Glomerular visceral epithelial cell (primary cell): ENCODE data around the gene VPS41.

ENCODE experiments used
- DNase-seq: peaks from one replicate; pipeline ENCODE4 v3.0.0-alpha.2; 2016; ENCODE audit errors: extremely low spot score

The VPS41 gene

DNA sequence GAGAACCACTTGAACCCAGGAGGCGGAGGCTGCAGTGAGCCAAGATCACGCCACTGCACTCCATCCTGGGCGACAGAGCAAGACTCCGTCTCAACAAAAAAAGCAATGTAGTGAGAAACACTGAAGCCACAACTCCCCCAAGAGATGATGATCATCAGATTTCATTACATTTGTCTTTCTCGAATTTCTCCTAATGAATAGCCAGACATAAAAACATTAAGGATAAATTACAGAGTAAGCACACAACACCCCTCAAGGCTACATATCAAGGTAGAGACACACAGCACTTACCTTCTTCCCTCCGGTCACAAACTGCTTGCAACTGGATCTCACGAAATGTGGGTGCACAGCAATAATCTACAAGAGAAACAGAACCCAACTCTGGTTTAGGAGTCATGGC lies 91.5 kb downstream of the VPS41 start:
- no peak for DNase-seq

GRCh38 chr7:38813768-38814167 lies 95.2 kb downstream of the VPS41 start:
- DNase-seq, result no peak

DNA sequence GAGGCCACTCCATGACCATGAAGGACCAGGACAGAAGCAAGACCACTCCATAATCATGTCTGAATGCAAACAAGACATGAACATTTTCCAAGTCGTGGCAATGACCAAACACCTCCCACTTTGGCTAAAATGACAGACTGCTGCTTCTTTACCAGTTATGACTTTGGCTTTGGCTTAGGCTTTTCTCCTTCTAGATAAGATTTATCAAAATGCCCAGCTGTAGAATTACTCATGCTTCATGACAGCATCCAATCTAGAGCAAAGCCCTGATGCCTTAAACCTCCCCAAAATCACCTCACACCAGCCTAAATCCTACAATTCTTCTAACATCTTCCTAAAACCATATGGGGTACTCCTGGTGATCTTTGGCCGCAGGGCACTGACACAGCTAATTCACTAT lies 102.1 kb downstream of the VPS41 start:
- DNase-seq, result no peak

- no peak for DNase-seq
Measured at GRCh38 chr7:38801786-38802185, 107.2 kb downstream of the VPS41 start.

- DNase-seq, result no peak
Measured at GRCh38 chr7:38798552-38799267, 110.3 kb downstream of the VPS41 start.

DNA sequence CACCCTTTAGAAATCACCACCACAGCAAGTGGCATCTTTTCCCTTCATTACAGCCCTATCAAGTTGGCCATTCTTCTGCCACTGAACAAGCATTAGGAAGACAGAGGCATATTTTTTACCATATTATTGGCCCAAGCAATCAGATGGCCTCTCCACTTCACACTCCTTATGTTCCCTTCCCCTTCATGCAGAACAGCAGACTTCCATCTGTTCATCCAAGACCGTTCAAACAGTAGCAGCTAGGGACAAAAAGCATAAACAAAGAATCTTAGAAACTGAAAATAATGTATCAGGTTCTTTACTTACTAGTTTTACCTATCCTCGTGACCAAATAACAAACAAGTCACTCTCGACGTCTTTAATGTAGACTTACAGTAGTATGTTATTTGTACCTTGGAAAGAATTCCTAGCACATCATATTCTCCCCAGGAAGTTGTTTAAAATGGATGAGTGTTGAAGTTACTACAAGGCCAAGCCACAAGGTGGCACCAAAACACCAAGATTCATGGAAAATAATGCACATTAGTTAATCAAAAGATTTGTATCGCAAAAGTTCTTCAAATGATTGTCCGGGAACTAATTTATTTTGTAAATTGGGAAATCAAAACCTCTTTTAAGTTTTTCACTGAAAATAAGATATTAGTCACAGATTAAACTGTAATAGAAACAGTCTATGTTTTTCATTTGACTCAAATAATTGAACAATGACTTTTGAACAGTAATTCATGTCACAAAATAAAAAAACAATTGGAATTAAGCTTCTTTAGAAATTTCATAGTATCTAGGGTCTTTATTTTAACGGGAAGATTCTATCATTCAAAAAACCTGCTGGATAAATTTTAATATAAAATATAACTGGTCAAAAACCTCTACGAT lies 112.1 kb downstream of the VPS41 start:
- peak; percentile 57 for DNase-seq

GRCh38 chr7:38795593-38795992 lies 113.4 kb downstream of the VPS41 start:
- DNase-seq, result no peak

DNA sequence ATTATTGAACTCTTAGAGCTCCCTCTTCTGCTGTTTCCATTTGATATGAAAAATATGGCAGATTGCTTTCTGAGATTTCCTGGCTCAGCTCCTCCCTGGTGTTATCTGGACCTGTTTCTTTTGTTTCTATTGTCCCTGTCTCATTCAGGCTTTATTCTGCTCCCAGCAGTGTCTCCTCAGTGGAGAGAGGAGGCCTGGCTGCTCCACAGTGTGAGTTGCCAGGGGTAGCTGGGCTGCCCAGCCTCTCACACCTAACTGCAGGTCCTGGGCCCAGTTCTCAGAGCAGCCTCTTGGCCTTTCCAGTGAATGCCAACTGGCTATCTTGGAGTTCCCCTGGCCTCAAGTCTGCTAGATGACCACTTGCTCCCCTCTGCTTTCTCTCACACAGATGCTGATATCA lies 127.0 kb downstream of the VPS41 start:
- no peak for DNase-seq

DNA sequence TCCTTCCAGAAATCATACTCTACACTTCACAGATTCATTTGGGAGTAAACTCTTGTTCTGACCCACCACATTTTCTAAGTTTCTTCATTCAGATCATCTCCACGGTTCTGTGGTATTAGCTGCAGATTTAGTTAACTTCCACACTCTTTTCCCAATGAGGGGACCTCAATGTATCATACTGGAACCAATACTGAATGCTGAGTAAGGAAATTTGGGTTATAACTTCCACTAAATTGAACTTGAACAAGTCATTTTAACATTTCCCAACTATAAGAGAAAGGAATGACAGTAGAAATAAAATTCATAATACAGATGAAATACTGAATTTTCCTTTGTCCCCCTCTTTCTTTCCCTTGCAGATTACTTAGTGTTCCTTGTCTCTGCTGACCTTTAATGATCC lies 131.4 kb downstream of the VPS41 start:
- DNase-seq, result no peak

- DNase-seq, result no peak
Measured at GRCh38 chr7:38775506-38776175, 133.3 kb downstream of the VPS41 start.

GRCh38 chr7:38773430-38773829 lies 135.6 kb downstream of the VPS41 start:
- no peak for DNase-seq

DNA sequence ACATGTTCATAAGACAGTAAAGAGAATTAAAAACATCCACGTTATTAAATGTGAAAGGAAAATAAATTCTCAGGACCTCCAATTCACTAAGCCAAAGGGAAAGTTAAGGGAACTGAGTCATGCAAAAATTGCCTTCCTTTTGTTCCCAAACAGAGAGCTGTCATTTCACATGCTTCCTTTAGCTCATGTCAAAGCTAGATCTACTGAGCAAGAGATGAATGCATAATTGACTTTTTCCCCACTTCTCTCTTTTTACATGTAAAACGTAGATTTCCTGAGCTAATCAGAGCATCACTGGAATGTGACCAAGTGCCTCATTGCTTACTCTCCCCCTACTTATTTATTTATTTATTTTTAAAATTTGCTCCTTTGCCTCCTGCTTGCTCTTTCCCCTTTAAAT lies 148.8 kb downstream of the VPS41 start:
- no peak for DNase-seq

GRCh38 chr7:38759028-38759427 lies 150.0 kb downstream of the VPS41 start:
- no peak for DNase-seq

DNA sequence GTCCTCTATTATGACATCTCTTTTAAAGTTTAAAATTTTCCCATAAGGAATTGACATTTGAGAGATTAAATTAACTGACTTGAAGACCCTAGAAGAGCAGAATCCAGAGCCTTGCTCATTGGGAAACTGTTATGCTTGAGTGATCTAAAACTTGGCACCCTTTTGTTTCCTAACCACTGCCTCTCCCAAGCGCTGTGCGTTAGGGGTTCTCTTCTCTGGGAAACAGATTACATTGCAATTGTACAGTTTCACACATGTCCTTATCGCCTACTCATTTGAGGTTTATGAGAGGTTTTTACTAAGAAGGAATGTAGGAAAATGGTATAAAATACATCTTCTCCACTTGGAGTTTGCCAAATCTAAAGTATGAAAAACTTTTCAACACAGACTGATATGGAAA lies 151.1 kb downstream of the VPS41 start:
- no peak for DNase-seq

GRCh38 chr7:38756521-38756920 lies 152.5 kb downstream of the VPS41 start:
- DNase-seq, result no peak

- DNase-seq, result no peak
Measured at GRCh38 chr7:38753347-38753746, 155.6 kb downstream of the VPS41 start.

- no peak for DNase-seq
Measured at GRCh38 chr7:38751416-38751815, 157.6 kb downstream of the VPS41 start.

DNA sequence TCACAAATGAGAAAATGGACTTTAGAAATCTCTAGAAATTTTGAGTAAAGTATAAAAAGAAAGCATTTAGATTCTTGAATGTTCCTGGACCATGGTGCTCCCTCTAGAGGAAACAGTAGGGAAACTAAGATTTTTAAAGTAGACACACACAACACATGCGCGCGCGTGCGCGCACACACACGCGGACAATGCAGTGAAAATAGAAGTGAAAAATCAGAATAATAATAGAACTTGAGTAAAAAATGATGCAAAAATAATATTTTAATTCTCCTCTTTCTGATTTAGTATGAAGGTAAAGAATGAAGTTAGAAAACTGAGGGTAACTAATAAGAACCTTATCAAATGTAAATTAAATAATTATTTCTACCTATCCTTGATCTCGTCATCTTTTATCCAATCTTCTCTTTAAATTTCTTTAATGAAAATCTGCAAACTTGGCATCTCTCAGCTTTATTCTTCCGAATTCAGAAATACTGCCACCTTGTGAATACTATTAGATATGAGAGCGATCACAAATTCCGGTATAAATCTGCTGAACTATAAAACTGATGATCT lies 160.9 kb downstream of the VPS41 start:
- DNase-seq, result no peak

- no peak for DNase-seq
Measured at GRCh38 chr7:38746438-38746837, 162.6 kb downstream of the VPS41 start.

DNA sequence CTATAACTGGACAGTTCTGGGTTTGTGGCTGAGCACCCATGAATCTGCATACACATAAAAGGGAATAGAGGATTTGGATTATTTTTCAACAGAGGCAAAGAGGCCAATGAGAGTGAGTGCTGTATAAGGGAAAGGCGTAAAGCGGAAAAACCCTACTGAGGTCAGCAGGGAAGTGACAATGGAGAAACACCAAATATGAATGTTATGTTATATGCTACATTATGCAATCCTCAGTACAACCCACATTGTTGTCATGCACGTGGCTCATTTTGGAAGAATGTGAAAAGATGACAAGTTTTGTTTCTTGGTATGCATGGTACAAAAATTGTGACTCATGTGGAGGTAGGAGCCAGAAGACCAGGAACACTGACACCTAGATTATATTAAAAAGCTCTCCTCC lies 164.2 kb downstream of the VPS41 start:
- peak; percentile 46 for DNase-seq

GRCh38 chr7:38743899-38744298 lies 165.1 kb downstream of the VPS41 start:
- no peak for DNase-seq

DNA sequence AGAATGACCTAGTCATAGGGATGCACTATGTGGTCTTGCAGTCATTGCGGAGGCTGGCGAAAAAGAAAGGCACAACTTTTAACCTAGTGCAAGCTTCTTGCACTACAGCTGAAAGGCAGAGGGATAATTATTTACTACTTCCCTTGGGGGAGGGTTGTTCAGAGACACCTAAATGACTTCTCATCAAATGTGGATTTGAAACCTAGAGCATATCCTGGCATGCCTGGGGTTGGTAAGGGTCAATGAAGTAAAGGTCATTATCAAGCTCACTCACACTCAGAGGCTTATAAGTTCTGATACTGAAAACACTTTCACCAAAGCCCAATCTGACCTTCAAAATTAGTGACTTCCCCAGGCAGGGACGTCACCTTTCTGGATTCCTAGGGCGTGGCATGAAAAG lies 168.9 kb downstream of the VPS41 start:
- no peak for DNase-seq
